ENCODE results near the gene CUL4A.

CUL4A gene

GRCh38 chr13:113207460-113207859 is 2.0 kb upstream of the CUL4A start:
- Histone ChIP-seq H3K4me3 (ENCODE audit: low read length) (peak overlapping the region; percentile 92), H3F3A (ENCODE audit: control insufficient read depth, insufficient read depth) (0 out of 2 replicates have a peak, but pooled peaks cover 3% of the 10 kb centered on the region), H3K27me3 (ENCODE audit: control insufficient read depth, low read length) (no peaks in the 10 kb centered on the region), H4K20me1 (ENCODE audit: control insufficient read depth, insufficient read depth, low read depth, low read length) (peaks cover 24% of the 10 kb centered on the region; the same call in 1 of the 2 replicates), H3K9me2 (replicated peaks; ENCODE audit: control insufficient read depth, low read length) (no peaks in the 10 kb centered on the region), H3K4me2 (ENCODE audit: low read length) (peak overlapping the region; percentile 77), H3K79me2 (ENCODE audit: control insufficient read depth, low read length) (peaks cover 95% of the 10 kb centered on the region), H3K36me3 (ENCODE audit: control insufficient read depth, low read length) (peaks cover 72% of the 10 kb centered on the region), H3K4me1 (ENCODE audit: control insufficient read depth, low read length) (peaks cover 58% of the 10 kb centered on the region), H3K27ac (ENCODE audit: low read depth, low read length) (no peak overlapping the region), H3K9me3 (ENCODE audit: control insufficient read depth, insufficient read depth, low read length) (no peaks in the 10 kb centered on the region)
- no peak for TF ChIP-seq EZH2phosphoT487 (IDR thresholded peaks at IDR 0.05; ENCODE audit: borderline replicate concordance, low read length)
- TF ChIP-seq, protein P1, sequence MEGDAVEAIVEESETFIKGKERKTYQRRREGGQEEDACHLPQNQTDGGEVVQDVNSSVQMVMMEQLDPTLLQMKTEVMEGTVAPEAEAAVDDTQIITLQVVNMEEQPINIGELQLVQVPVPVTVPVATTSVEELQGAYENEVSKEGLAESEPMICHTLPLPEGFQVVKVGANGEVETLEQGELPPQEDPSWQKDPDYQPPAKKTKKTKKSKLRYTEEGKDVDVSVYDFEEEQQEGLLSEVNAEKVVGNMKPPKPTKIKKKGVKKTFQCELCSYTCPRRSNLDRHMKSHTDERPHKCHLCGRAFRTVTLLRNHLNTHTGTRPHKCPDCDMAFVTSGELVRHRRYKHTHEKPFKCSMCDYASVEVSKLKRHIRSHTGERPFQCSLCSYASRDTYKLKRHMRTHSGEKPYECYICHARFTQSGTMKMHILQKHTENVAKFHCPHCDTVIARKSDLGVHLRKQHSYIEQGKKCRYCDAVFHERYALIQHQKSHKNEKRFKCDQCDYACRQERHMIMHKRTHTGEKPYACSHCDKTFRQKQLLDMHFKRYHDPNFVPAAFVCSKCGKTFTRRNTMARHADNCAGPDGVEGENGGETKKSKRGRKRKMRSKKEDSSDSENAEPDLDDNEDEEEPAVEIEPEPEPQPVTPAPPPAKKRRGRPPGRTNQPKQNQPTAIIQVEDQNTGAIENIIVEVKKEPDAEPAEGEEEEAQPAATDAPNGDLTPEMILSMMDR (IDR thresholded peaks at IDR 0.05; ENCODE audit: low read depth, low read length, poor library complexity, severe bottlenecking): no peak

- peak overlapping the region; percentile 83 for H3K27ac ChIP-seq (ENCODE audit: low read depth, low read length)
- H3K36me3 ChIP-seq (ENCODE audit: control insufficient read depth, low read length): peaks cover 73% of the 10 kb centered on the region
These were observed 1.5 kb upstream of the CUL4A start for GRCh38 chr13:113207890-113208420.

DNA sequence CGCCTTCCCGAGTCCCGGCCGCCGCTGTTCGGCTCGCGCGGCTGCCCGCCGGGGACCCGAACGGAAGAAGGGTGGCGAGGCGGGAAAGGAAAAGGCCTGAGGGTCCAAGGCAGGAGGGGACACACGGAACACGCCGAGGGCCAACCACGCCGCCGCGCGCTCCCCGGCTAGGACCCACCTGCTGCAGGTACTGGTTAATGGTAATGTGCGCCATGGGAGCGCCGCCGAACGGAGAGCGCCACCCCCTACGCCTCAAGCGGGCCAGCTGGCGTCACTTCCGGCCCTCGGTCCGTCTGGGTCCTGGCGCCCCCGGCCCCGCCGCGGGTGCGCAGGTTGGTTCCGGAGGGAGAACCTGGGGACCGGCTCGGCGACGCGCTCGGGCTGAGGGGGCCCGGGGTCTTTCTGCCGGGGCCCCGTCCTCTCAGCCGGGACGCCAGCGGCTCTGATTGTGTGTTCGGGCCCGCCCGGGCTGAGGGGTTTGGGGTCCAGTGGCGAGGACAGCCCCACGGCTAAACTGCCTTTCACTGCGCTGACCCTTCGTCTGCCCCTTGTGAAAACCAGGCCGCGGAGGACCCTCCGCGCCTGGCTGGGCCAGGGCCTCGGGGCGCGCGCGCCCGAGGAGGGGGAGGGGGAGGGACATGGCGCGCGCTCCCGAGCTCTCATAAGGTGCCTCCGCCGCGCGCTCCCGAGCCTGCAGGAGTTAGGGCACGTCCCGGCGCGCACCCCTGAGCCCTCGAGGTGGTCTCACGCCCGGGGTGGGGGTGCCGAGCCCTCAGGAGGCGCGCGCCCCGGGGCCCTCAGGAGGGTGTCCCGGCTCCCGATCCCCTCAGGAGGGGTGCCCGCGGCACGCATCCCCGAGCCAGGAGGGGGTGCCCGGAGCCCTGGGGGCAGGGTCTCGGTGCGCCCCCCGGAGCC is 735 bp upstream of the CUL4A start, which contains the start of gene PCID2:
TSS of gene PCID2 (minus strand) at position 249 of the 915 bp plus-strand sequence. CDS start at position 214, 35 bp downstream.
- TF ChIP-seq, protein P1 (IDR thresholded peaks at IDR 0.05; ENCODE audit: low read depth, low read length, poor library complexity, severe bottlenecking): no peak
- no peak for TF ChIP-seq EZH2phosphoT487 (IDR thresholded peaks at IDR 0.05; ENCODE audit: borderline replicate concordance, low read length)
- 0 out of 2 replicates have a peak, but pooled peaks cover 3% of the 10 kb centered on the region for H3F3A ChIP-seq (ENCODE audit: control insufficient read depth, insufficient read depth)
- H3K27me3 ChIP-seq (ENCODE audit: control insufficient read depth, low read length): no peaks in the 10 kb centered on the region
- peaks cover 49% of the 10 kb centered on the region for H3K4me1 ChIP-seq (ENCODE audit: control insufficient read depth, low read length)
- H3K36me3 ChIP-seq (ENCODE audit: control insufficient read depth, low read length): peaks cover 72% of the 10 kb centered on the region
- H3K27ac ChIP-seq (ENCODE audit: low read depth, low read length): peak within 1 kb of the TSS; percentile 83
- no peaks in the 10 kb centered on the region for H3K9me3 ChIP-seq (ENCODE audit: control insufficient read depth, insufficient read depth, low read length)
- no peaks in the 10 kb centered on the region for H3K9me2 ChIP-seq (replicated peaks; ENCODE audit: control insufficient read depth, low read length)
- H4K20me1 ChIP-seq (ENCODE audit: control insufficient read depth, insufficient read depth, low read depth, low read length): peaks cover 20% of the 10 kb centered on the region; the same call in 1 of the 2 replicates
- H3K4me3 ChIP-seq (ENCODE audit: low read length): peak within 1 kb of the TSS; percentile 92
- H3K79me2 ChIP-seq (ENCODE audit: control insufficient read depth, low read length): peaks cover 95% of the 10 kb centered on the region
- peak within 1 kb of the TSS; percentile 77 for H3K4me2 ChIP-seq (ENCODE audit: low read length)

More at GRCh38 chr13:113207890-113208420, 1.5 kb upstream of the CUL4A start:
- no peaks in the 10 kb centered on the region for H3K9me2 ChIP-seq (replicated peaks; ENCODE audit: control insufficient read depth, low read length)
- H3F3A ChIP-seq (ENCODE audit: control insufficient read depth, insufficient read depth): 0 out of 2 replicates have a peak, but pooled peaks cover 3% of the 10 kb centered on the region
- H3K9me3 ChIP-seq (ENCODE audit: control insufficient read depth, insufficient read depth, low read length): no peaks in the 10 kb centered on the region
- no peaks in the 10 kb centered on the region for H3K27me3 ChIP-seq (ENCODE audit: control insufficient read depth, low read length)
- no peak for TF ChIP-seq EZH2phosphoT487 (IDR thresholded peaks at IDR 0.05; ENCODE audit: borderline replicate concordance, low read length)
- TF ChIP-seq, protein P1 (IDR thresholded peaks at IDR 0.05; ENCODE audit: low read depth, low read length, poor library complexity, severe bottlenecking): no peak
- H3K79me2 ChIP-seq (ENCODE audit: control insufficient read depth, low read length): peaks cover 95% of the 10 kb centered on the region
- H3K4me3 ChIP-seq (ENCODE audit: low read length): peak overlapping the region; percentile 92
- H4K20me1 ChIP-seq (ENCODE audit: control insufficient read depth, insufficient read depth, low read depth, low read length): peaks cover 24% of the 10 kb centered on the region; the same call in 1 of the 2 replicates
- peaks cover 57% of the 10 kb centered on the region for H3K4me1 ChIP-seq (ENCODE audit: control insufficient read depth, low read length)
- H3K4me2 ChIP-seq (ENCODE audit: low read length): peak overlapping the region; percentile 77
